A673 (cell line): ENCODE results near the gene UBIAD1.

ENCODE experiments used
- CTCF ChIP-seq: fragments of 300-800, 200-600 bp; sonication (generic); conservative IDR thresholded peaks from 2 replicates; pipeline ENCODE4 v1.5.1; 2017; ENCODE audit warnings: low read depth, mild to moderate bottlenecking, antibody characterized with exemption, low read length, moderate library complexity, mixed read lengths
- EZH2 ChIP-seq: fragments of 200-600 bp; sonication (generic); IDR thresholded peaks from 2 replicates; pipeline ENCODE4 v1.6.1; 2017; ENCODE audit warnings: borderline replicate concordance, low read depth, mild to moderate bottlenecking, mixed read lengths, antibody characterized with exemption, low read length; ENCODE audit not compliant: poor library complexity, severe bottlenecking

DNA sequence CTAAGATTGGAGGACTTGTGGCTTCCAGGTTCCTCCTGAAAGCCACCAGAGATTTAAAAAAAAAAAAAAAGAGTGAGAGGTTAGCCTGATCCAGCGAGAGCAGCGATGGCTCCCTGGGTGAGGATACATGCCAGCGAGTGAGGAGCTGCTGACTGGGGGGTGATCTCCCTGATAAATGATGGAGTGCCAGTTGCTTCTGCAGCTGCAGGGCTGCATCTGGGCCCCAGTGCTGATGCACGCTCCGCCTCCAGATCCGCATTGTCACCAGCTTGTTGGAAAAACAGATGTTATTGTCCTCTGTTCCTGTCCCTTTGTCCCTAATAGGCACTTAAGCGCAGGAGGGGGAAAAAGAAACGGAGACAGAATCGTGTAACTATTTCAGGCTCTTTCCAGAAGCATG, 28.6 kb downstream of the UBIAD1 start:
- no peak for TF ChIP-seq CTCF
- TF ChIP-seq EZH2 = no peak
